Right lobe of liver (tissue), 4 donors: ENCODE data around the gene NT5C1B.

Experiments
- POLR2A ChIP-seq: fragments of 450-650 bp; IDR thresholded peaks from one replicate; pipeline ENCODE4 v1.6.1; 2017; ENCODE audit warnings: antibody characterized with exemption, mild to moderate bottlenecking
- TF ChIP-seq, protein P1 (sequence below), 4 donors: fragments of 200-600 bp in 3 of 4; fragments of 450-650 bp in 1 of 4; IDR thresholded peaks; one replicate each; pipeline versions ENCODE4 v1.5.1 to v1.8.0; 2016 to 2022; ENCODE audit warnings: antibody characterized with exemption in 4 of 4, mild to moderate bottlenecking in 2 of 4
- donor health status: DM: no; HTN: no; CAD: no.
- donor health status: DM: no; HTN: no; CAD: no.
- donor health status: DM: no; HTN: yes; CAD: no.

DNA sequence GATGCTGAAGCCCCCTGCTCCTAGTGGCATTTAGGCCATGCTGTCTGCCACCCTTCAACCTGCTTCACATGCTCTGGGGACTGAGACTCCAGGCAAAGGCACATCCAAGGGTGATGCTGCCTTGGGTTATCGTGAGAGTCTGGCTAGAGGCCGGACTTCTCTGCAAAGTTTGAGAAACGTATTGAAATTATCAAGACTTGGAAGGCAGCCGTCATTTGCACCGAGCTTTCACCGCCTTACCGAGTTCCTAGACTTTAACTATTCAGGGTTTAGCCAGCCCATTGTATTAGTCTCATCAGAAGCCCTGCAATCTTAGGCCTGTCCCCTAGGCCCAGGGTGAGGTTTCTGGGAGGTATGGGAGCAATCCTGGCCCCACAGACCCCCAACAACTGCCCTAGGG is 62.9 kb downstream of the NT5C1B start:
- TF ChIP-seq, protein P1, sequence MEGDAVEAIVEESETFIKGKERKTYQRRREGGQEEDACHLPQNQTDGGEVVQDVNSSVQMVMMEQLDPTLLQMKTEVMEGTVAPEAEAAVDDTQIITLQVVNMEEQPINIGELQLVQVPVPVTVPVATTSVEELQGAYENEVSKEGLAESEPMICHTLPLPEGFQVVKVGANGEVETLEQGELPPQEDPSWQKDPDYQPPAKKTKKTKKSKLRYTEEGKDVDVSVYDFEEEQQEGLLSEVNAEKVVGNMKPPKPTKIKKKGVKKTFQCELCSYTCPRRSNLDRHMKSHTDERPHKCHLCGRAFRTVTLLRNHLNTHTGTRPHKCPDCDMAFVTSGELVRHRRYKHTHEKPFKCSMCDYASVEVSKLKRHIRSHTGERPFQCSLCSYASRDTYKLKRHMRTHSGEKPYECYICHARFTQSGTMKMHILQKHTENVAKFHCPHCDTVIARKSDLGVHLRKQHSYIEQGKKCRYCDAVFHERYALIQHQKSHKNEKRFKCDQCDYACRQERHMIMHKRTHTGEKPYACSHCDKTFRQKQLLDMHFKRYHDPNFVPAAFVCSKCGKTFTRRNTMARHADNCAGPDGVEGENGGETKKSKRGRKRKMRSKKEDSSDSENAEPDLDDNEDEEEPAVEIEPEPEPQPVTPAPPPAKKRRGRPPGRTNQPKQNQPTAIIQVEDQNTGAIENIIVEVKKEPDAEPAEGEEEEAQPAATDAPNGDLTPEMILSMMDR (IDR thresholded peaks at IDR 0.05): no peak
- TF ChIP-seq POLR2A: no peak
